ENCODE measurements around the gene TACC2.

The TACC2 gene

DNA sequence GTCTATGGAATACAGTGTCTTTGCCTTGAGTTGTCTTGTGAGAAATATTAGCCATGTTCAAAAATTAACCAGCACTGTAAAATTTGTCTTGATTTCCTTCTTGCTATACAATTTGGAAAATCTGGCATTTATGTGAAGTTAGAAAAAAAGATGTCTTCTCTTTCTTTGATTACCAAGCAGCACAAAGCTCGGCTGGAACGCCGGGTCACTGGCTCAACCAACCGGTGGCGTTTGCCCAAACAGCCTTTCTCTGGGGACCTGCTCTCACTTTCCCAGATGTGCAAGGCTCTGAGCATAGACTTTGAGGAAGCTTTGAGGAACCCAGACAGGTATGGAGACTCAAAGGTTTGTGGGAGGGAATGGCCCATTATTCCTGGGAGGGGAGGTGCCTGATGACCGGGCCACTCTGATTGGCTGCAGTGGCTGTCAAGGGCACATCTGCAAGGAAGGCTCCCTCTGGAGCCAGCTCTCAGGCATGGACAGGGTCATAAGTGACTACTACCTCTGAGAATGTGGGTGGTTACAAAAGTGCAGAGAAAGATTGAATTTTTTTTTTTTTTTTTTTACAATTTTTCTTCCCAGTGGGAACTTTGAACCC is 287.7 kb downstream of the TACC2 start:
- DNase-seq (ENCODE audit: low spot score) = no peak

- no peak for DNase-seq (ENCODE audit: low spot score)
These were observed 288.7 kb downstream of the TACC2 start for GRCh38 chr10:122277526-122278136.

DNA sequence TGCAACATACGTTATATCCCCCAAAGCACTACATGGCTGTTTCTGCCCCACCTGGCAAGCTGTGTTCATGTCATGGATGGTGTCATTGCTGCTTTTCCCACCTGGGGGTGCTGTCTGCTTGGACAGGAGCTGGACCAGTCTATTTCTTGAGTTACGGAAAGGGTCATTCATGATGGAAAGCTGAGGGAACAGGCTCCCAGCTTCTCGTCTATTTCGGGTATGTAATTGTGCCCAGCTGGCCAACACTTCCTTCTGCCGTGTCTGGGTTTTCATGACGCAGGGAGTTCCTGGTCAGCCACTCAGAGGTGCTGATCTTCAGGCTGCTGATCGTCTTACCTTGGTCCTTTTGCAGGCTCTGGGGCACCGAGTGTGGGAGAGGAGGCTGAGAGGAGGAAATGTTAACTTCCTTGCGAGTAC is 290.8 kb downstream of the TACC2 start:
- peak; percentile 56 for DNase-seq (ENCODE audit: low spot score)

DNA sequence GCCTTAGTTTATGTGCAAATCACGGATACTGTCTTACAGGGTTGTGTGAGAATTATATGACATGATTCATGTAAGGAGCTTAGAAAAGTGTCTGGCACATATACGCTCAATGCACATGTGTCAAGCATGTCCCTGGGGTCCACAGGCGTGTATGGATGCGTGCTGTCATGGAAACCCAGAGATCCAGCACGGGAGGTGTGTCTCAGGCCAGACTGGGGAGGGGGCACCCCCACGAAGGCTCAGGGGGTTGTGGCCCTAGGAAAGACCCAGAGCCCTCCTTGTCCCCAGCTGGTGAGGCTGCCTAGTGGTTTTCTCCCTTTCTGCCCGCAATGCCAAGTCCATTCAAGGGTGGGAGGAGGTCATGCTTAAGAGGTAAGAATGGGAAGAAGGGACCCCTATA is 291.2 kb downstream of the TACC2 start:
- no peak for DNase-seq (ENCODE audit: low spot score)

DNA sequence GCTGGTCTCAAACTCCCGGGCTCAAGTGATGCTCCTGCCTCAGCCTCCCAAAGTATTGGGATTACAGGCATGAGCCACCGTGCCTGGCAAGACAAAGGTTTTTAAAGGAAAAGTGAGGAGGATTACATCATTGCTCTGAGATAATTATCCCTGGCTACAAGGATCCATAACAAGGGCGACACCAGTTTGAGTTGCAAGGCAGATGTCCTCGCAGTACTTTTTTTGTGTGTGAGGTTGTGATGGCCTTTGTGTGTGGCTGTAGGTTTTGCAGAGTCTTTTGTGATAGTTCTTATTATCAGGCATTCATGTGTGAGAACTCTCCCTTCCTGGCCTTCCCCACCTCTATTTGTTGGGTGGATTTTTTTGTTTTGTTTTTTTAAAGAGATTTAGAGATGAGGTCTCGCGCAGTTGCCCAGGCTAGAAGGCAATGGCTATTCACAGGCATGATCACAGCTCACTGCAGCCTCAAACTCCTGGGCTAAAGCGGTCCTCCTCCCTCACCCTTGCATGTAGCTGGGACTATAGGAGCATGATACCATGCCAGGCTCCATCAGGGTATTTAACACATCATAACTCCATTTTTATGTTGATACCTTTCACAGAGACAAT is 292.2 kb downstream of the TACC2 start:
- no peak for DNase-seq (ENCODE audit: low spot score)

- DNase-seq (ENCODE audit: low spot score) = no peak
These were observed 292.8 kb downstream of the TACC2 start for GRCh38 chr10:122281751-122282150.

DNA sequence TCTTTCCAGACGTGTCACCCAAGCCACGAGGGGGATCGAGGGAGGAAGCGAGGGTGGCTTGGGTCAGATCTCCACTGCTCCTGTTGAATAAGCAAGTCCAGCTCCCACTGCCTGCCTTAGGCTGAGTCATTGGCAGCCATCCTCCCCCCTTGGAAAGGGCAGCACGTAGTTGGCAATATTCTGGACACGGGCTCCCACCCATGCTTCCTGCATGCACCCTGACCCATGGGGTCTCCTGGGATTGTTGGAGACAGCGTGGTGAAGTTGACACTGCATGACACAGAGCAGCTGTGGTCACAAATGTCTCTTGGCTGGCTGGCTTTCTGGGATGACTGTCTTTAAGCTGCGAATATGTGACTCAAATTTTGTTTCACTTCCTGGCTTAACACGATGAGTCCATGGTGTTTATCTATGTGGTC is 293.3 kb downstream of the TACC2 start:
- DNase-seq (ENCODE audit: low spot score) = no peak

DNA sequence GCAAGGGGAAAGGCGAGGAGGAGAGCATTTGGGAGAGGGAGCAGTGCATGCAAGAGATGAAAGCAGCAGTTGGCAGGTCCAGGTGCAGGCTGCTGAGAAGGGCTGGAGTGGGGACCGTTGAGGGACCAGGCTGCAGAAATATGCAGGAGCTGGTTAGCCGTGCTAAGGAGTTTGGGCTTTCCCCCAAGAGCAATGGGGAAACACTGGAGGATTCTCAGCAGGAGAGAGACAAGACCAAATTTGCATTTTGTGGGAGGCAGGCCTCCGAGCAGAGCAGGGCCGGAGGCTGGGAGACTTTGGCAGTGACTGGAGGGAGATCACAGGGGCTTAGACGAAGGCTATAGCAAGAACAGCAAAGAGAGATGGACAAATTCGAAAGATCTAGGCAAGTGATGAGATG is 293.9 kb downstream of the TACC2 start:
- DNase-seq (ENCODE audit: low spot score) = no peak

- no peak for DNase-seq (ENCODE audit: low spot score)
These were observed 296.8 kb downstream of the TACC2 start for GRCh38 chr10:122285506-122286444.

GRCh38 chr10:122286867-122287266 is 297.9 kb downstream of the TACC2 start:
- DNase-seq (ENCODE audit: low spot score) = no peak

DNA sequence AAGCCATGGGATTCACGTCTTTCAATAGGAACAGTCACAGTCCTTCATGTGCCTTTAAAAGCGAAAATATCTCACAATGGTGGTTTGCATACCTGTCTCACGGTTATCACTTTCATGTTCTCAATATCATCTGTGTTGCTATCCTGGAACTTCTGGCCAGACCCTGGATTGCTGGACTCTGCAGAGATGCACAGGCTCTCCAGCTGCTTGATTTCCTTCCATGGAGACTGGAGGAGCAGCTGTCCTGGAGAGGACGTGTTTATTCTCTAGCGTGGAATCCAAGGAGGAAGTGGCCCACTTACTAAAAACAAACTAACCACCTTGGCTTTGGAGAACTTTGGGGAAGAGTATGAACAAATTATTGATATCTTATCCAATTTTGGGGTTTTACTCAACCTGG is 298.6 kb downstream of the TACC2 start:
- DNase-seq (ENCODE audit: low spot score) = no peak

- no peak for DNase-seq (ENCODE audit: low spot score)
These were observed 299.3 kb downstream of the TACC2 start for GRCh38 chr10:122288262-122288661.

GRCh38 chr10:122288917-122289316 is 300.0 kb downstream of the TACC2 start:
- no peak for DNase-seq (ENCODE audit: low spot score)

DNA sequence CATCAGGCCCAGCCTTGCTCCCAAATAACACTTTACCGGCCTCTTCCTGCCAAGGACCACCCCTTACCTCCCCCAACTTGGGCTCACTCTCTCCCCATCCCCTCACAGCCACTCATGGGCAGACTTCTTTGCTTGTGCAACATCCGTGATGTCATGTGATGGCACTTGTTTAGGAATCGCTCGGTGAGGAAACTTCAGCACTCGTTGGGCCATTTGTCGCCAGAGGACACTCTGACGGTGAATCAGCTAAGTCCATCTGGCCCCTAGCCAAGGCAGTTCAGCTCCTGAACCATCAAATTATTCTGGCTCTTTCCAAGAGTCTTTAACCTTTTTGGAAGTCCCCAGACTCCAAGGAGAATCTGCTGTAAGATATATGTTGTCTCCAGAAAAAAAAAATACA is 301.4 kb downstream of the TACC2 start:
- no peak for DNase-seq (ENCODE audit: low spot score)

DNA sequence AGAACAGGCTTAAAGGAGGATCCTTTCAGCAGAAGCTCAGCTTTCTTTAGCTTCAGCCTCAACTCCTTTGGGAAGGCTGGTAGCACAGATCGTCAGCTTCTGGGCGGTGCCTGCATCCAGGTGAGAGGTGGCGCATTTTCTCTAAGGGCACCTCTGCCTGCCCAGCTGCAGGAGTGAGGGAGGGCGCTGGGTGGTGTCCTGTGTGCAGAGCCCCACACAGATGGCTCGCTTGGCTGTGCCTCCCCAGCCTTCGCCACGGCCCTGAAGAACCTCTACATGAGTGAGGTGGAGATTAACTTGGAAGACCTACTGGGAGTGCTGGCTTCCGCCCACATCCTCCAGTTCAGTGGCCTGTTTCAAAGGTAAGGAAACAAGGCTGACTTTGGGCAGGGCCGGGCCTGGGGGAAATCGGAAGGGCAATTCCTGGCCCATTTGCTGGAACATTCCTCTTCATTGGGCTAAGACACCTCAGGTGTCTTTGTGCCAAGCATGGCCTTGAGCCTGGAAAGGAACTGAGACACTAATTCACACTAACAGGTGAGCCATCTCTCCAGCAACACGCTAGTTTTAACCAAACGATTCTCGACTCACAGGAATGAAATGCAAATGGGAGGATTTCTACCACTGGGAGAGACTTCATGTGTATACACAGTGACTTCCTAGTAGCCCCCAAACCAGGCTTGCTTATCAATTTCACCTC is 302.0 kb downstream of the TACC2 start:
- DNase-seq (ENCODE audit: low spot score) = no peak

- no peak for DNase-seq (ENCODE audit: low spot score)
These were observed 302.8 kb downstream of the TACC2 start for GRCh38 chr10:122291739-122292138.

DNA sequence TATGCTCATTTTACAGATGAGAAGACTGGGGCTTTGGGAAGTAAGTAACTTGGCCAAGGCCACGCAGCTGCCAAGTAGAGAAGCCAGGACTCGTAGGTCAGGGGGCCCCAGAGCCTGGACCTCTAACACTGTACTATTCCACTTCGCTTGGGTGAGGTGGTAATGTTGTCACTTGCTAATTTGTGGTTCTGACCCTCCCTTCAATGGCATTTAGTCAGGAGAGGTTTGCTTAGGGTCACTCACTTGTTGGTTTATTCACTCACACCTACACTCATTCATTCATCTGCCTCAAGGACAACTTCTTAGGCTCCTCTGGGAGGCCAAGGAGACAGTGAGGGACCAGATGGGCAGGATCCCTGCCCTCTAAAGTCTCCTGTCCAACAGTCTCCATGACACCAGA is 303.4 kb downstream of the TACC2 start:
- DNase-seq (ENCODE audit: low spot score) = no peak

GRCh38 chr10:122293156-122293960 is 304.4 kb downstream of the TACC2 start:
- no peak for DNase-seq (ENCODE audit: low spot score)

GRCh38 chr10:122293961-122294380 is 305.0 kb downstream of the TACC2 start:
- no peak for DNase-seq (ENCODE audit: low spot score)

GRCh38 chr10:122294511-122295450 is 305.8 kb downstream of the TACC2 start:
- DNase-seq (ENCODE audit: low spot score) = no peak

All from putamen (tissue), 1 donor.